GM18873 (cell line): ENCODE results near the gene PIK3R5.

ENCODE experiments used
- ATAC-seq: cut with Tn5 transposase; IDR thresholded peaks from one replicate; pipeline ENCODE4 v1.9.1; 2021; ENCODE audit warnings: mild to moderate bottlenecking, moderate library complexity, moderate number of reproducible peaks; ENCODE audit not compliant: unreplicated experiment, low FRiP score

The PIK3R5 gene

GRCh38 chr17:8925808-8926207, 39.7 kb downstream of the PIK3R5 start:
- ATAC-seq: no peak

- ATAC-seq: no peak
Observed at GRCh38 chr17:8925141-8925540, 40.4 kb downstream of the PIK3R5 start.

DNA sequence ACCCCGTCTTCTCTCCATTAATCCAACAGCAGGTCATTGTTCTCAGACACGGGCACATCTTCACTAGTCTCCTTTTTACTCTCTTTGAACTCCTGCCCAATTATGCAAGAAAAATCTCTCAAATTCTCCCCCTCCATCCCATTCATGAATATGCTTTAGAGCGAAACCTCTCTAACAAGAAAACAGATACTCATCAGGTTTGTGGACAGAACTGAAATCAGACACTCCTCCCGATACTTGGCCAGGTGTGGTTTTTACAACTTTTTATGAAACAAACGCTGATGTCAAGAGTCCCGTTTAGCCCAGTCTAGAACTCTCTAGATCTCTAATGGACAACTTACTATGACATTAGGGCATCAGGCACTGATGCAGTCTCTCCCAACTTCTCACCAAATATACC, 40.9 kb downstream of the PIK3R5 start:
- ATAC-seq: no peak

DNA sequence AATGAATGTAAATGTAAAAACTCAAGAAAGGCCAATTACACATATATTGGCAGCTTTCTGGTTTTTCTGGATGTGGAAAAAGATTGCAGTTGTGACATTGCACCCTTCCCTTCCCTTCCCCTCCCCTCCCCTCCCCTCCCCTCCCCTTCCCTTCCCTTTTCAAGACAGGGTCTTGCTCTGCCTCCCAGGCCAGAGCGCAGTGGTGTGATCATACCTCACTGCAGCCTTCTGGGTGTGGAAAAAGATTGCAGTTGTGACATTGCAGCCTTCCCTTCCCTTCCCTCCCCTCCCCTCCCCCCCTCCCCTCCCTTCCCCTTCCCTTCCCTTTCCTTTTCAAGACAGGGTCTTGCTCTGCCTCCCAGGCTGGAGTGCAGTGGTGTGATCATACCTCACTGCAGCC, 41.7 kb downstream of the PIK3R5 start:
- ATAC-seq: no peak

DNA sequence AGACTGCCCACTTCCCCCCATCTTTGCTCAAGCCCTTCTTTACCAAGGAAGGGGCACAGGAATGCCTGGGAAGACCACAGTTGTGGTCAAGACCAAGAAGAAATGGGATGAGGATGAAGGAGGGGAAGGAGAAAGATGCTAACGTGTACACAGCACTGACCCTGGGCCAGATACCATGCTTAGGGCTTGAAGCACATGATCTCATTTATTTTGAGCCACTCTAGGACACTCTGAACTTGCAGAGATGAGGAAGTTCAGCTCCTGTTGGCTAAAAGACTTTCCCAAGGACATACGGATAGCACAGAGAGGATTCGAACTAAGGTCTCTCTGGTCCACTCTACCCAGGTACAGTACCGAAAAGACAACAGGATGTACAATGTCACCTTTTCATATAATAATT, 42.6 kb downstream of the PIK3R5 start:
- ATAC-seq: no peak

GRCh38 chr17:8922451-8922850, 43.1 kb downstream of the PIK3R5 start:
- ATAC-seq: no peak

DNA sequence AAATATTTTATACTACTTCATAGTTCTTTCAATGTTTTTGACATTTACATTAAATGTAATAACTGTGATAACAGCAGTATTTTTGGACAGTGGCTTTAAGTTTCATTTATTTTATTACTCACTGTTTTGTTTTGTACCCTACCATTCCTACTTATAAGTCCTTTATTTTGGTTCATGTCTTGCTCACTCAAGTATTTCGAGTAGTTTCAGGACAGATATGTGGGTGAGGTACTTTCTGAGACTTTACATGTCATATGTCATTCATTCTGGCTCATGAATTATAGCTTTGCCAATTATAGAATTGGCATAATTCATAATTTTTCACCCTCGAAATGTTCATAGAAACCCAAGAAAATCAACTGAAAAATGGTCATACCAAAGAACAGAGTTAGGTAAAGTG, 44.4 kb downstream of the PIK3R5 start:
- ATAC-seq: no peak

GRCh38 chr17:8918807-8919465, 46.6 kb downstream of the PIK3R5 start:
- no peak for ATAC-seq

DNA sequence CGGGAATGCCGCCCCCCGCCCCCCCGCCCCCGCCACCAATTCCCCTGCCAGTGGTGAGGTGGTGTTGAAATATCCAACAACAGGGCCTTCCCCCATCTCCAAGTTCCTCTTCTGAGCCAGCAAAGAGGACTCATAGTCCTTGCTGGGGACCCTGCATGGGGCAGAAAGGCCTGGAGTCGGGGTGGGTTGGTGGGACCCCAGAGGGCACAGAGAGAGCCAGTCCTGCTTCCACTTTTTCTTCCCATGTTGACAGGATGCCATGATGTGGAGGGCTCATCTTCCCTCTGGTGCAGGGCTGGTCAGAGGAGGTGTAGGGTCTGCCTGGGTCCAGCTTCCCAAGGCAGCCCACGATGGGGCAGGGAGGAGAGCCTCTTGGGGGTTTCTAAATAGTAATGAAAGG, 49.0 kb downstream of the PIK3R5 start:
- no peak for ATAC-seq

GRCh38 chr17:8914554-8914953, 51.0 kb downstream of the PIK3R5 start:
- ATAC-seq: no peak

DNA sequence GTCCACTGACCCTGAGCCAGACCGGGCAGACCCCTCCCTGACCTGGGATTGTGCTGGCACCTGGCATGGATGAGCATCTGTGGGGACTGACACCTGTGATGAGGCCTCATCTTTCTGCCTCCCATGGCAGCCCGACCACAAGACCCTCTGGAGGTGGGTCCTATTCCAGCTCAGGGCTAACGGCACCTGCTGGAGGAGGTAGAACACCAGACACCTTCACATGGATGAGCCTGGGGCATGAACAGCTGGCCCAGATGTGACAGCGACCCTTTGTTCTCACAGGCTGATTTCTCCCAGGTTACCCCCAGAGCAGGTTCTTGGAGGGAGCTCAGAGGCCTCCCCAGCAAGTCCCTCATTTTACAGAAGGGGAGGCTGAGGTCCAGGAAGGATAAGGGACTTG, 51.6 kb downstream of the PIK3R5 start:
- no peak for ATAC-seq

GRCh38 chr17:8913091-8913490, 52.4 kb downstream of the PIK3R5 start:
- no peak for ATAC-seq

DNA sequence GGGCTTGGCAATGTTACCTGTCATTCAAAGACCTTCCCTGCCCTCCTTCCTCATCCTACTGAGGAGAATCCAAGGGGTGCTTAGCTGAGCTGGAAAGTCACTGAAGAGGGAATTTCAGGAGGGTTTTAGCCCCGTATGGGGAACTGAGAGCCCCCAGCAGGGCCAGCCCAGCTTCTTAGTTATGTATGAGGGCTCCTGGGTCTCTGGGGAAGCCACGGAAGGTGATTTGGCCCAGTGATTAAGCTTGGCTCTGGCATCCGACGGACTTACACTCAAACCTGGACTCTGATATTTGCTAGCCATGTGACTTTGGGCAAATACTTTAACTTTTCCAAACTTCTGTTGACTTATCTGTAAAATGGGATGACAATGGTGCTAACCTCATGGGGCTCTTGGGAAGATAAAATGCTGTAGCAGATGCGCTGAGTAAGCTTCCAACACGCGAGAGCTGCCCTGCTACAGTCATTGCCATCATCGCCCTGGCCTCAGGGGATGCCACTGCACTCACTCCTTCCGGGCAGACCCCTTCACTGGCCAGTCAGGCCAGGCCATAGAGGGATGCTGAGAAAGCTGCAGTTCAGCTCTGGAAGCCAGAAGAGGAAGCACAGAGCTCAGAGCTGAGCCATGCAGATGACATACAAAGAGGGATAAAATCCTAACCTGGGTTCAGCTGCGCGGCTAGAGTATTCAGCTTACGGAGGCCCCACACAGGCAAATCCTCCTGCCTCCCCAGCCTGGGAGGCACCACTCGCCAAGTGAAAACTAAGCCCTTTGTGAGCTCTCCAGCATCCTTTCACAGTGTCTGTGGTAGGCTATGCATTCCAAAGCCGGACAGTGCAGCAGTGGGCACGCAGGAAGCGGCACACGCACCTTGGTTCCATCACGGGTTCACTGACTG, 53.2 kb downstream of the PIK3R5 start:
- ATAC-seq: no peak

DNA sequence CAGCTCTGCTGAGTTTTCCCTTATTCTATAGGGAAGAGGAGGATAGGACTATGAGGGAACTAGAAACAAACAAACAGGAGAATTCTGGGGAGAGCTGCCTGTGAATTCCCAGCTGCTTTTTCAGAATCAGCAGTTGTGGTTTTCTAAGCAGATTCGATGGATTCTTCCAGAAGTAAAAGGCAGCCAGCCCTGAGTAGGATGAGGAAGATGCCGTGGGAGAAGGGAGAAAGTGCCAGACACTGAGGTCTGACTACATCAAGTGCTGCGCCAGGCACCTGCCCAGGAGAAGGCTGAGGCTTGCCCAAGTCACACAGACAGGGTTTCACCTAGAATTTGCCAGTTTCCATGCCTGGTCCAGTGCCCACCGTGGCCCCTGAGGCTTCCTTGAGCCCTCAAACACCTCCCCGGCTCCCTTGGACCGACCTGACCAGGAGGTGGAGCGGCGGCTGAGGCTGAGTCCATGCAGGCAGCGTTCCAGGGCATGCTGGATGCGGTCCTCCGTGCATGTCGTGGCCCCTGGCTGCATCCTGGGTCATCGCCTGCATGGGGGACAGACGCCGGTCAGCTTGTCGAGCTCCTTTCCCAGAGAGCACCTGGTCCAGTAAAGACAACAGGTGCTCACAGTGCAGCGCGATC, 54.4 kb downstream of the PIK3R5 start:
- ATAC-seq: no peak

DNA sequence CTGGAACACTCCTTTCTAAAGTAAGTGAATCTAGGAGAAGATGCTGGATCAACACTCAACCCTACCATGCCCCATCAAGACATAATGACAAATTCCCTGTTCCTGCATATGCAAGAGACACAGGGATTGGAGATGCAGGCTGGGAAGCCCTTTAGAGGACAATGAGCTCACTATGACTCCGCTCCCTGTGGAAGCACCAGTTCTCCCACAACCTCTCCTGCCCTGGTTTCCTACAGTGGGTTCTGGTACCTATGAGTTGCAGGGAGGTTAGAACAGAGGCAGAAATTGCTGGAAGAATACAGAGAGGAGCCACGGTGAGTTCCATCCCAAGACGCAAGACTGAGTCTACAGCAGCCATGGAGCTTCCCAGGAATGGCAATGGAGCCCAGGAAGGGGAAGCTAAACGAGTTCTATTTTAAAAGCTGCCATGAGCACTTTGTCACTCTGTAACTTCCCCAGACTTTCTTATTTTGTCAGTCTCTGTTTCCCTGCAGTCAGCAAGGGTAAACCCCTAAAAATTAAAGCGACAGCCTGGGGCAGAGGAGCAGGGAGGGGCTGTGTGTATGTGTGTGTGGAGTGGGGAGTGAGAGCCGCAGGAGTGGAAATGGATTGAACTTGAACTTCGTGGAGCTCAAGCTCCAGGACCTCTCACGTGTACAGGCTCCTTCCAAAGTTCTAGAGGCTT, 55.8 kb downstream of the PIK3R5 start:
- no peak for ATAC-seq

DNA sequence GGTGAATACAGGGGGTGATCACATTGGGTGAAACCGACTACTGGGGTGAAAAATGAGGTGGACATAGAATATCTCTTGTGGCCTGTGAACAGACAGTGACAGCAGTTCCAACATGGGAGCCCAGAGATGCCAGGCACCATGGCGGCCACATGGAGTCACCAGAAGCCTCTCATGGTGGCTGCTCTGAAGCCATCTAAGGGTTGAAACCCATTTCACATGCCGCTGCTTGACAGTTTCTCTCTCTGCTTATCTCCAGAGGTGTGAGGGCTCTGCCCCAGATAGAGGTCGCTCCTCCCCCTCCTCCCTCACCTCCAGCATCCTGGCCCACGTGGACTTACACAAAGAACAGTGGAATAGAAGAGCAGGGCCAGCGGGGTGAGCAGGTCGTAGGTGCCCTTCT, 60.2 kb downstream of the PIK3R5 start:
- ATAC-seq: no peak

GRCh38 chr17:8904686-8905085, 60.8 kb downstream of the PIK3R5 start:
- no peak for ATAC-seq

GRCh38 chr17:8904201-8904600, 61.3 kb downstream of the PIK3R5 start:
- ATAC-seq: no peak

DNA sequence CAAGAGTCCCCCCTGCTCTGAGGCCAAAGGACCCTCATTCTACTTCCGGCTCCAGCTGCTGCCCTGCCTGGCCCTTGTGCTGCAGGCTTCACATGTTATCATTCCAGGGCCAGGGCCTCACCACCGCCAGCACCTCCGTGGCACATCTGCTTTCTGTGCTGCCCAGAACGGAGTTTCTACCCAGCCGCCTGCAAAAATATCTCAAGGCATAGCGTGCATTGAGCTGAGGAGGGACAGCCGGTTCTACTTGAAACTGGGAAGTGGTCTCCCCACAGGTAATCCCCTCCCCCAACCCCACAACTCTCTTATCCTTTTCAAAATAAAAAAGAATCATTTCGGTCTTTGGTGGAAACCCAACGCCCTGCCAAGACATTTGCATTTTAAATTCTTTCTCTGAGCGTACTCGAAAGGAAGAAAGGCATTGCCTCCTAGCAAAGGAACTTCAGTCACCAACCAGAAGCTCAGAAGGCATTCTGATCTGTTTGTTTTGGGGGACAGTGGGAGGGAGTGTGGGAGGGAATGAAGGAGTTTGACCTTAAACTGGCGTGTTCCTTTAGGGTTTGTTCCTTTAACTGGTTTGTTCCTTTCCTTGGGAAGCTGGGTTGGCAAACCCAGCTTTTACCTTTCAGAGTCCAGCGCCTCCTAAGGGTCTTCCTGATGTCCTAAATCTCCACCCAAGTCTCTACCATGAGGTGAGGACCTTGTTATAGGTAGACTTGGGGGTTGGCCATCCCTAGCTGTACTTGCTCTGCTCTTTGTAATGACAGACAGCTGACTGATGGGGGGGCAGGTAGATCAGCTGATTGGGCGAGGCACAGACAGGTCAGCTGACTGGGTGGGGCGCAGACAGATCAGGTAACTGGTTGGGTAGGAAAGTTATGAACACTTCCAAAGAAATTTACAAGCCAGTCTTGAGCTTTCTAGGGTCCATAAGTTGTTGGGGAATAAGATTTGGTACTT, 64.6 kb downstream of the PIK3R5 start:
- ATAC-seq: no peak

GRCh38 chr17:8900207-8900606, 65.3 kb downstream of the PIK3R5 start:
- ATAC-seq: no peak
